Measurements from ENCODE around the gene ZNF860.

- TF ChIP-seq MYC (IDR thresholded peaks at IDR 0.05; ENCODE audit: low read depth, low read length) (no peak), CTCF (IDR thresholded peaks at IDR 0.05; ENCODE audit: extremely low read depth in 1 of 2, insufficient read depth in 1 of 2, low read depth in 1 of 2, low read length in 2 of 2) (no peak), EZH2 (IDR thresholded peaks at IDR 0.05; ENCODE audit: borderline replicate concordance, low read depth, low read length, severe bottlenecking) (no peak), MAX (IDR thresholded peaks at IDR 0.05; ENCODE audit: insufficient read depth, insufficient read length) (no peak), POLR2AphosphoS5 (IDR thresholded peaks at IDR 0.05; ENCODE audit: insufficient read depth, low read depth, low read length) (no peak), POLR2A (IDR thresholded peaks at IDR 0.05; ENCODE audit: low read depth, low read length) (no peak), JUN (IDR thresholded peaks at IDR 0.05; ENCODE audit: borderline replicate concordance, insufficient read depth, insufficient read length, low read depth) (no peak), FOS (IDR thresholded peaks at IDR 0.05; ENCODE audit: borderline replicate concordance, insufficient read depth, low read length) (no peak)
Measured at GRCh38 chr3:31973837-31974236, 7.7 kb upstream of the ZNF860 start.

All from endothelial cell of umbilical vein (primary cell).